Raji (cell line): ENCODE data around the gene SH3D19.

Source experiments
- POLR2A ChIP-seq: IDR thresholded peaks from 2 replicates; pipeline ENCODE4 v1.6.1; 2011; ENCODE audit warnings: low read depth, low read length, control low read depth; ENCODE audit not compliant: insufficient read depth

Gene SH3D19

DNA sequence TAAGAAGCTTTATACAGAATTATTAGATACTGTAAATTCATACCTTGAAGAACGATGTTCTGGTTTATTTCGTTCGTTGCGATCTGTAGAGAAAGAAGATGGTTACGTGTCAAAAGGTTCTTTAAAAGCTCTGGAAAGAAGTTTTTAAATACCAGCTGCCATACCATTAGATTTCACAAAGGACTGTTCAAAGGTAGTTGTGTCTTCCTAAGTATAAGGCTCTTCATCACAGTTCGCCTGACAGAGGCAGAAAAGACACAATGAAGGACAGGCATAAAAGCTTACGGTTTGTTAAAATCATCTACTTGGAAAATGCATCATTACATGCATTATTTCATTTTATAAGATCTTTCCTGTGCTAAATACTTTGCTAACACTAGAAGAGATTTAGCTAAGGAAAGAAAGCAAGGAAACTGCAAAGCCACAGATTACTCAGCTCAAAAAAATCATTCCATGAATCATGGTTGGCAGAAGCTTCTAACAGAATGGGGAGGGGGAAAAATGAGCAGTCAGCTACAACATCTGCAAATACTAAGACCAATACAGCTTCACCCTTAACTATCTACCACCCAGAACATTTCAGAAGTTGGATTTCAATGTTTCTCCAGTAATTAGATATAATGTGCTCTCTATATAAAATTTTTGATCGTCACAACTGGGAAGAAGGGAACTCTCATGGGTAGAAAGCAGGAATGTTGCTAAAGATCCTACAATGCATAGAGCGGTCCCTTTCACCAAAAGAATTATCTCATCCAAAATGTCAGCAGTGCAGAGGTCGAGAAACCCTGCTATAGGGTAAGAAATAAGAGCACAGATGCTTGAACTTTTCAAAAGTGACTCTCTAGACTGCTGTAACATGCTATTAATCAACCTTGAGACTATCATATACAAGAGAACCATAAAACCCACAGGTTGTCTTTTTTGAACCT, 99.1 kb downstream of the SH3D19 start:
- TF ChIP-seq POLR2A = no peak

DNA sequence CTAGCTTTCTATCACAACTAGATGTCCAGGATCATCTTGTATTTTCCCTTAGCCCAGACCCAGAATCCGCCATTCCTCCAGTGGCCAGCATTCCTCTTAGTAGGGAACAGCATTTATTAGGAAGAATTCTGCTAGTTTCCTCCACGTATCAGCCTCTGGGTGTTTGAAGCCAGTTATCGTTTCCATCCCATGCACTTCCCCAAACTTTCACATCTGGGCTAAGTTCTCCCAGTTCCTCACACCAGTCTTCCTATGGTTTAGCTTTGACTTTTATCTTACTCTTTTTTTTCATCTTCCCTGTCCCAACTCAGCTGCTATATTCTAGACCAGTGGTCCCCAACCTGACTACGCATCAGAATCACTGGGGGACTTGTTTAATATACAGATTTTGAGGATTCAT, 101.9 kb downstream of the SH3D19 start:
- TF ChIP-seq POLR2A = no peak

DNA sequence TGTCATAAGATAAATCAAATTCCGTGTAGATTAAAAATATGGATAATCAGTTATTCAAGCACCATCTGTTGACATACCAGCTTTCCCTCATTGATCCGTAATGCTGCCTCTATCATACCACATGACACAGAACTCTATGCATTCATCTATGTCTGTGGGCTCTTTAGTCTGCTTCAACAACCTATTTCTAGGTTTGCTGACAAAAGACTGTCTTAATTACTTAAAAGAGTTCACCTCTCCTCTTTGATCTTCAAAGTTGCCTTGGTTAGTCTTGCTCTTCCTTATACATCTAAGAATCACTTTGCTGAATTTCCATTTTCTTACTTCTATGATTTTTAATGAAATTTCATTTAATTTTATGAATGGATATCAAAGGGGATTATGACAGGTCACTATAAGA, 105.5 kb downstream of the SH3D19 start:
- no peak for TF ChIP-seq POLR2A

DNA sequence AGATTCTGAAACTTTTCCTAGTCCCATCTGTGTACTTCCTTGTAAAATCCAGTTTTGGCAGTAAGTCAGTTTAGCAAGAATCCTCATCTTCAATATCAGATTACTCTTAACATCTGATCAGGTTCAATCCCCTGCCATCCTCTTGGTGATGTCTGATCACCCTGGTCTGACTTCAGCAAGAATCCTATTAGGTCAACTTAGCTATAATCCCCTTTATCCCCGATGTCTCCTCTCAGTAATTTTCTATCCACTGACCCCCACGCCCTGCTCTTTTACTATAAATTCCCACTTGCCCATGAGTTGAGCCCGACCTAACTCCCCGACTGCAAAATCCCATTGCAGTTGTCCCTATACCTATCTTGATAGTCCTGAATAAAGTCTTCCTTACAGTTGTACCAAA, 106.3 kb downstream of the SH3D19 start:
- no peak for TF ChIP-seq POLR2A

DNA sequence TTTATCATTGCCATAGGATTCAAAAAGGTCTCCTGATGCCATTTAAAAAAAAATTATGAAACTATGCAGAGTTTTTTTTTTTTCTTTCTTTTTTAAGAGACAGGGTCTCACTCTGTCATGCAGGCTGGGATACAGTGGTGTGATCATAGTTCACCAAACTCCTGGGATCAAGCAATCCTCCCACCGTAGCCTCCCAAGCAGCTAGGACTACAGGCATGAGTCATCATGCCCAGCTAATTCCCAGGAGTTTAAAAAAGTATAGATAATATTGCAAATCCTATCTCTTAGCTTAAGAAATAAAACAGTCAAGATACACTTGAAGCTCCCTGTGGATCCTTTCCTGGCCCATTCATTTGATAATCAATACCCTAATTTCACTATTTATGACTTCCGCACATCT, 107.1 kb downstream of the SH3D19 start:
- TF ChIP-seq POLR2A = no peak

DNA sequence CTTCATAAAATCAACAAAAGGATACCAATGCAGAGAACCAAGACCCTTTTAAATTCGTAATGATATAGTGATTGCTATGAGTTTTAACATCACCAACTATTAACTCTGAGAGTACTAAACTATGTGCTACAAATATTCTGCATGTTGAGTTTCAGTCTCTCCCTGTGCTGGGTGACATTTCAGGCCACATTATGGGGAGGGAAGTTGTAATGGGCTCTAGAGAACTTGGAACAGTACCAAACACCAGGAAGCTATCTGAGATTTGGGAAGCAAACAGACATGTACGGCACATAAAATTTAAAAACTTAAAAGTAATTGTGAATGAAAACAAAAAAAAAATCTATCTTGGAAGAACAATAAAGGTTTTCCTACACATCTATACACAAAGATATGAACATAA, 108.1 kb downstream of the SH3D19 start:
- TF ChIP-seq POLR2A = no peak

DNA sequence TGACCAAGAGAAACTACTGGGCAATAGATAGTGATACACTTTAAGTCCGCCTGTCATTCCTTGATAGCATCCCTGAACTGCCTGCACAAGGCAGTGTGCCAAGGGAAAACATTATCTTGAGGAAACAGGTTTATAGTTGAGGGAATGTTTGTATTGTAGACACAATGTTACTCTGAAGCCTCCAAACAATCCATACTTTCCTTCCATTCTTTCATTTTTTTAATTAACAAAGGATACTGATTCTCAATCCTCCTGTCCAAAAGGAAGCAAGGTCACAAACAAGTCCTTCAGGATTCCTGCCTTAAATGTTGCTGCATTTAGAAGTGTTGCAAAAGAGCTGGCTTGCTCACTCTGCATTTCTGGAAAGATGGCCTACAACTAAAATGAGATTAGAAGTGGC, 110.1 kb downstream of the SH3D19 start:
- TF ChIP-seq POLR2A = no peak

DNA sequence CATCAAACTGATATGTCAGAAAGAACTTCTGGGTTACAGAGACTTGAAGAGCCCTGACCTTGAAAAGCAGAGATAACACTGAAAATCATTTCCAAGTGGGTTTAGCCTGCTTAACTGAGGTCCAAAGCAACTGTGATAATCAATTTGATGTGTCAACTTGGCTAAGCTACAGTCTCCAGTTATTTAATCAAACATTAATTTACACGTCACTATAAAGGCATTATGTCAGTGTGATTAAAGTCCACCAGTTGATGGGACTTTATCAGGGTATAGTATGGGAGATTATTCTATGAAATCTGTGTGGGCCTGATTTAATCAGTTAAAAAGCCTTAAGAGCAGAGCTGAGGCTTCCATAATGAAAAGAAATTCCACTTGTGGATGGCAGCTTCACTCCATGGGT, 117.5 kb downstream of the SH3D19 start:
- TF ChIP-seq POLR2A = no peak

DNA sequence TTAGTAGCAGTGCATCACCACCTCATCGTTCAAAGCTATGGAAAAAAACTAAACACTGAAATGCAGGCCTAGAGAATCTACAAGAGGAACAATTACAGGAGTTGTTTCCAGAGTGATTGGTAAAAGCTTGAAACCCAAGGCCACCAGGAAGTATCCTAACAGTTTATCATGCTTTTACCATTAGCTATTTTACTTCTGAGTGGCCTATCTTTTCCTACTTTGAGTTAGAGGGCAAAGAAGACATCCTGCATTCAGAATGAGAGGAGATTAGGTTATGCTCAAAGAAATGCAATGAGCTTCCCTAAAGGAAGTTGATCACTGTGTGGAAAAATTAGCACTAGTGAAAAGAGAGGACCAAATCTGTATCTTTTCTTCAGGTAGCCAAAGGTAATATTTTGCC, 118.2 kb downstream of the SH3D19 start:
- no peak for TF ChIP-seq POLR2A

DNA sequence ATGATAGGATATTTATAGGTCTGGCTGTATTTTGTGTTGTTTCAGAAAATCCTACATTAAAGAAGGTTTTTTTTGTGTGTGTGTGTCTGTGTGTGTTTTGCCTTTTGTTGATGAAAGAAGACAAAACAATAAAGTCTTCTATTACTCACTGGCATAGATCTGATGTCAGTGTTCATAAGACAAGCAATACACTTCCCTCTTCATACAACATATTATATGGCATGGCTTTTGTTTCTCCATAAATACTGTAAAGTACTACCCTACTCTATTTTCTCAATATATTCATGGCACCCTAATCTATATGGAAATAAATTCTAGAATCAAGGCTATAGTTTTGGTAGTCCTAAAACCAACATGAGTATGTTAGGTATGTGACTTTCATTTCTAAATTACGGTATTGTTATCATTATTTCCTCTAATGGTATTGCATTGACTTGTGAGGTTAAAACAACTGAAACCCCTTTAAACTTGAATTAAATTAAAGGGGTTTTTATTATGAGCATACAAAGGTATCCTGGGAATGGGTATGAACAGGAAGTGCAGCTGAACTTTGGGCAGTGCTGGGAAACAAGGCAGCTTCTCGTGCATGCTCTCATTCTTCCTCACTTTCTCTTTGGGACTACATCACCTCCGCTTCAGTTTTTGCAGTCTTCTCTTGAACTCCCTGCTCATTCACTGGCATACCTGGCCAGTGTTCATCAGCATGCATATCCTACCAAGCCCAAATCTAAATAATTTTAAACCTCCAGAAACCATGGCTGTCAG, 119.0 kb downstream of the SH3D19 start:
- no peak for TF ChIP-seq POLR2A

DNA sequence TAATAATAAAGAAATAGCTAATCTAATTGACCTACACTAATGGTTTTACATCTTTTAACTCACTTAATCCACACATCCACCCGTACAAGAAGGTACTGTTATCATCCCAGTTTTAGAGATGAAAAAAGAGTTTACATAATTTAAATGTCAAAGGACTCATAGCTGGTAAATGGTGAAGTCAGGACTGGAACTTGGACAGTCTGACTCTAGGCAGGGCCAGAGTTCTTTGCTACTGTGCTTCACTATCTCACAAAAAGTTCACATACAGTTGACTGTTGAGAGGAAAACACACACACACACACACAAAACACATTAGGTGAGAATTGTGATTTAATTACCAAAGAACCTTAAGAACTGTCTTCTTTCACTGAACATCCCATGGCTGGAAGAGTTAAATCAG, 119.7 kb downstream of the SH3D19 start:
- no peak for TF ChIP-seq POLR2A

DNA sequence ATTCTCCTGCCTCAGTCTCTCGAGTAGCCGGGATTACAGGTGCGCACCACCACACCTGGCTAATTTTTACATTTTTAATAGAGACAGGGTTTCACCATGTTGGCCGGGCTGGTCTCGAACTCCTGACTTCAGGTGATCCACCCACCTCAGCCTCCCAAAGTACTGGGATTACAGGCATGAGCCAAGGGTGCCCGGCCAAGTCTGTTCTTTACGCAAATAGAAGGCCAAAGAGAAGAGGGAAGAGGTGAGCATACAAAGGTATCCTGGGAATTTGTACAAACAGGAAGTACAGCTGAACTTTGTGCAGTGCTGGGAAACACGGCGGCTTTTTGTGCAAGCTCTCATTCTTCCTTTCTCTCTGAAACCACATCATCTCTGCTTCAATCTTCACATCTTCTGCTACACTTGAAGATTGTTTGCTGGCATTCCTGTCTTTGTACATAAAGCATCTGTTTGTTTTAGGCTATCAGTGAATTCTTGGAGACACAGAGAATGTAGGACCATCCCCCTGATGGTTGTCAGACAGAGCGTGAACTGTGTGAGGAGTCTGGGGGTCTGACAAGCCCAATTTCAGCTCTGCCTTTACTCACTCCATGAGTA, 120.4 kb downstream of the SH3D19 start:
- TF ChIP-seq POLR2A = no peak

DNA sequence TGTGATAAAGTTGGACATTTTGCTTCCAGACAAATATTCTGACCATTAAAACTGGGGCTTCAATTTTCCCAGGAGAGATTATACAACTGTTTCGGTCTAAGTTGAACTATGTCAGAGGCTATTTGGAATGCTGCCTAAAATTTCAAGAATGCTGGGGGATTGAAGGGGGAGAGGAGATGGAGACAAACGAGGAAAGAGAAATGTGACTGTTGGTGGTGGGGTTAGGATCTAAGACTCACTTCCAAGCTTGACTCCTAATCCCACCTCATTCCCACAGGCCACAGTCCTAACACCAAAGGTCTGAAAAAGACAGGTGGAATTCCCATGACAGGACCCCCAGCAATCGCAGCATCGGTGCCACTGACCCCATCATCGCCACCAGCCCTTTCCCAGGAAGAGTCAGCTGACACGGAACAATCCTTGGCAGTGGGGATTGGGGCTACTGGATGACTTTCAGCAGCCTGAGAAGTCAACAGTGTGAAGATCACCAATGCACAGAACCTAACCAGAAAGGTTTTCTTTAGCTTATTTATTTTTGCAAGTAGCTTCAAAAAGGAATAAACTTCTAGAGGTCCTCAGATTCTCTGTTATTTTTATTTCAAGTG, 122.5 kb downstream of the SH3D19 start:
- no peak for TF ChIP-seq POLR2A

DNA sequence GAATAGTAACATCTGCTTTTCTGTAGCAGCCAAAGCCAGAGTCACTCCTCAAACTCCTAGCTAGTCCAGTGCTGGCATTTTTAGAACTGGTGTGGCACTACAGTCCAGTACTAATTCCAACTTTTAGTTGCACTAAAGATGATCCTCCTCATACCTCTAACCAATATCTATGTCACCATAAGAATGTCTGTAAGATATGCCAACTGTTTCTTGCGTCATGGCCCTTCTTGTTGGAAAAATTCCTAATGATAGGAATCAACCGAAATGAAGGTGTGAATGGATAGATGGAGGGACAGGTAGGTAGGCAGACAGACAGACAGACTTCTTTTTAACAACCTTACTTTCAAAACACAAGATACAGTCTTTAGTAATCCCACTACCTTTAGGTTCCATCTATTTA, 123.0 kb downstream of the SH3D19 start:
- TF ChIP-seq POLR2A = no peak
